Ectodermal cell (in vitro differentiated cells): ENCODE data around the gene GOLT1A.

ENCODE experiments used
- H3K27ac ChIP-seq: 2 replicates; pipeline ENCODE4 v1.7.0; 2013; ENCODE audit warnings: mild to moderate bottlenecking, low read depth, low read length; ENCODE audit not compliant: insufficient read depth, poor library complexity, severe bottlenecking
- H3K27me3 ChIP-seq: 2 replicates; pipeline ENCODE4 v1.7.0; 2013; ENCODE audit warnings: mild to moderate bottlenecking, low read length; ENCODE audit not compliant: insufficient read depth, control insufficient read depth, poor library complexity, severe bottlenecking
- H3K36me3 ChIP-seq: one replicate; pipeline ENCODE4 v1.7.0; 2013; ENCODE audit warnings: low read length; ENCODE audit not compliant: control insufficient read depth, insufficient read depth
- H3K4me1 ChIP-seq: one replicate; pipeline ENCODE4 v1.7.0; 2013; ENCODE audit warnings: low read length; ENCODE audit not compliant: control insufficient read depth, insufficient read depth
- H3K4me3 ChIP-seq: 2 replicates; pipeline ENCODE4 v1.7.0; 2013; ENCODE audit warnings: low read depth, low read length, control low read depth; ENCODE audit not compliant: insufficient read depth
- H3K9me3 ChIP-seq: 2 replicates; pipeline ENCODE4 v1.7.0; 2013; ENCODE audit warnings: mild to moderate bottlenecking, low read length, moderate library complexity; ENCODE audit not compliant: control insufficient read depth
- WGBS, 2 experiments: methylation state at CpG; one replicate each; pipeline ENCODE4 v1.1.7; 2013; ENCODE audit warnings: missing lambda C conversion rate in 2 of 2; 5-methylcytosine and 5-hydroxymethylcytosine counted together

Gene GOLT1A

GRCh38 chr1:204150702-204151551 is 62.9 kb downstream of the GOLT1A start:
- peaks cover 37% of the 10 kb centered on the region for H3K27me3 ChIP-seq
- H3K4me1 ChIP-seq = peaks cover 22% of the 10 kb centered on the region
- WGBS, 2 experiments = 15 to 16% methylated on average over 33 of the region's 33 CpGs
- H3K27ac ChIP-seq = no peak overlapping the region
- peak overlapping the region; percentile 56 for H3K4me3 ChIP-seq
- no peaks in the 10 kb centered on the region for H3K9me3 ChIP-seq
- no peaks in the 10 kb centered on the region for H3K36me3 ChIP-seq

GRCh38 chr1:204149635-204150565 is 63.9 kb downstream of the GOLT1A start:
- Histone ChIP-seq H3K9me3 (no peaks in the 10 kb centered on the region), H3K27ac (no peak overlapping the region), H3K27me3 (peaks cover 37% of the 10 kb centered on the region), H3K4me1 (peaks cover 22% of the 10 kb centered on the region), H3K4me3 (no peak overlapping the region), H3K36me3 (no peaks in the 10 kb centered on the region)
- 86 to 91% methylated on average over 16 of the region's 16 CpGs for WGBS, 2 experiments

GRCh38 chr1:204149107-204149506 is 64.7 kb downstream of the GOLT1A start:
- Histone ChIP-seq H3K9me3 (no peaks in the 10 kb centered on the region), H3K4me1 (peaks cover 22% of the 10 kb centered on the region), H3K27ac (no peak overlapping the region), H3K27me3 (peaks cover 37% of the 10 kb centered on the region), H3K36me3 (no peaks in the 10 kb centered on the region), H3K4me3 (no peak overlapping the region)
- 87 to 89% methylated on average over 2 of the region's 2 CpGs for WGBS, 2 experiments
